SU-DHL-6 (cell line): ENCODE measurements around the gene VDR.

Experiments
- H2AFZ ChIP-seq: fragments of 200-600 bp; sonication (generic); 2 replicates; pipeline ENCODE4 v1.6.1; 2014; ENCODE audit warnings: low read depth, mild to moderate bottlenecking, moderate library complexity, mixed read lengths, antibody characterized with exemption, low read length; ENCODE audit not compliant: severe bottlenecking
- H3F3A ChIP-seq: fragments of 200-600 bp; shearing (Covaris generic); 2 replicates; pipeline ENCODE4 v1.6.0; 2016; ENCODE audit warnings: antibody characterized with exemption, mild to moderate bottlenecking; ENCODE audit not compliant: insufficient read depth
- H3K27ac ChIP-seq: fragments of 200-600 bp; sonication (generic); 2 replicates; pipeline ENCODE4 v1.5.1; 2016; ENCODE audit warnings: low read depth, mild to moderate bottlenecking, low read length, moderate library complexity, mixed read lengths
- H3K27me3 ChIP-seq: fragments of 200-600 bp; sonication (generic), shearing (Covaris generic); 2 replicates; pipeline ENCODE4 v1.6.0; 2014; ENCODE audit warnings: mild to moderate bottlenecking, low read length
- H3K36me3 ChIP-seq: fragments of 200-600 bp; sonication (generic); 2 replicates; pipeline ENCODE4 v1.6.1; 2014; ENCODE audit warnings: mild to moderate bottlenecking, low read length, mixed read lengths
- H3K4me2 ChIP-seq: fragments of 300-600, 200-600 bp; shearing (Covaris generic), sonication (generic); 2 replicates; pipeline ENCODE4 v1.6.0; 2014; ENCODE audit warnings: low read length, low read depth, mild to moderate bottlenecking; ENCODE audit not compliant: poor library complexity, severe bottlenecking
- H3K4me3 ChIP-seq: fragments of 200-600 bp; sonication (generic); 2 replicates; pipeline ENCODE4 v1.5.1; 2014; ENCODE audit warnings: antibody characterized with exemption, low read length, mild to moderate bottlenecking, mixed read lengths; ENCODE audit not compliant: insufficient read depth, poor library complexity, severe bottlenecking
- H3K79me2 ChIP-seq: fragments of 200-600 bp; sonication (generic); 2 replicates; pipeline ENCODE4 v1.6.1; 2014; ENCODE audit warnings: mild to moderate bottlenecking, low read length, moderate library complexity; ENCODE audit not compliant: insufficient read depth
- H3K9ac ChIP-seq: fragments of 200-600 bp; sonication (generic); 2 replicates; pipeline ENCODE4 v1.7.0; 2014; ENCODE audit warnings: mild to moderate bottlenecking, low read length
- H3K9me2 ChIP-seq: fragments of 200-600 bp; sonication (generic); replicated peaks from 2 replicates; pipeline ENCODE4 v1.6.1; 2014; ENCODE audit warnings: low read length; ENCODE audit not compliant: insufficient read depth
- H3K9me3 ChIP-seq: fragments of 200-600 bp; sonication (generic); 2 replicates; pipeline ENCODE4 v1.6.1; 2014; ENCODE audit warnings: low read length, mixed read lengths; ENCODE audit not compliant: insufficient read depth
- H4K20me1 ChIP-seq: fragments of 200-600 bp; sonication (generic); 2 replicates; pipeline ENCODE4 v1.6.1; 2014; ENCODE audit warnings: low read depth, mild to moderate bottlenecking, antibody characterized with exemption, low read length, moderate library complexity, mixed read lengths
- CTCF ChIP-seq: fragments of 200-600 bp; sonication (generic); IDR thresholded peaks from one replicate; pipeline ENCODE4 v1.5.1; 2017; ENCODE audit warnings: antibody characterized with exemption, mild to moderate bottlenecking, low read length, moderate library complexity; ENCODE audit not compliant: insufficient read depth, poor library complexity, severe bottlenecking
- EZH2phosphoT487 ChIP-seq: fragments of 200-600 bp; sonication (generic), shearing (Covaris generic); conservative IDR thresholded peaks from 2 replicates; pipeline ENCODE4 v1.6.1; 2018; ENCODE audit warnings: mild to moderate bottlenecking, antibody characterized with exemption, low read length, moderate library complexity, mixed read lengths

Gene VDR

GRCh38 chr12:47942614-47943225 lies 37.9 kb upstream of the VDR start:
- H3F3A ChIP-seq = no peaks in the 10 kb centered on the region
- no peak for TF ChIP-seq CTCF
- TF ChIP-seq EZH2phosphoT487 = no peak
- H3K27me3 ChIP-seq = no peaks in the 10 kb centered on the region; the same call in 1 of the 2 replicates
- no peaks in the 10 kb centered on the region for H3K9me3 ChIP-seq
- no peaks in the 10 kb centered on the region for H4K20me1 ChIP-seq
- H3K79me2 ChIP-seq = no peaks in the 10 kb centered on the region
- no peak overlapping the region for H2AFZ ChIP-seq
- no peak overlapping the region for H3K4me3 ChIP-seq
- no peak overlapping the region for H3K4me2 ChIP-seq
- H3K27ac ChIP-seq = no peak overlapping the region
- no peaks in the 10 kb centered on the region for H3K9me2 ChIP-seq
- no peak overlapping the region for H3K9ac ChIP-seq
- no peaks in the 10 kb centered on the region for H3K36me3 ChIP-seq

- H3K27ac ChIP-seq = no peak overlapping the region
- H3K79me2 ChIP-seq = no peaks in the 10 kb centered on the region
- H3K4me3 ChIP-seq = no peak overlapping the region
- no peaks in the 10 kb centered on the region for H4K20me1 ChIP-seq
- H3K9me2 ChIP-seq = no peaks in the 10 kb centered on the region
- no peaks in the 10 kb centered on the region for H3K9me3 ChIP-seq
- no peaks in the 10 kb centered on the region for H3F3A ChIP-seq
- H3K4me2 ChIP-seq = no peak overlapping the region
- H3K27me3 ChIP-seq = no peaks in the 10 kb centered on the region; the same call in 1 of the 2 replicates
- no peaks in the 10 kb centered on the region for H3K36me3 ChIP-seq
- no peak for TF ChIP-seq EZH2phosphoT487
- TF ChIP-seq CTCF = no peak
- H3K9ac ChIP-seq = no peak overlapping the region
- no peak overlapping the region for H2AFZ ChIP-seq
These were observed 37.2 kb upstream of the VDR start for GRCh38 chr12:47941871-47942613.

DNA sequence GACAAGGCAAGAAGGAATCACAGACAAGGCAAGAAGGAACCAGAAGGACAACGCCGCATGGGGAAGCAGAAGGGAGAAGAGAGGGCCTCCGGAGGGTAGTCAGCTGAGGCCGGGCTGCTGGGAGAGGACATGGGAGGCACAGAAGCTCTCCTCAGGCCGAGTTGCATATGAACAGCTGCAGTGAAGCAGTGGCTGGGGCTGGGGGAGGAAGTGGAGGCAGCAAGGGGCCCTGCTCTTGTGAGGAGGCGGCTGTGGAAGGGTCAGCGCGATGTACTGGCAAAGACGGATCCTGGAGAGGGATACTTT lies 36.6 kb upstream of the VDR start:
- Histone ChIP-seq H3K4me3 (no peak overlapping the region), H3K4me2 (no peak overlapping the region), H4K20me1 (no peaks in the 10 kb centered on the region), H3K9me3 (no peaks in the 10 kb centered on the region), H3K9me2 (no peaks in the 10 kb centered on the region), H2AFZ (no peak overlapping the region), H3F3A (no peaks in the 10 kb centered on the region), H3K36me3 (no peaks in the 10 kb centered on the region), H3K79me2 (no peaks in the 10 kb centered on the region), H3K27me3 (no peaks in the 10 kb centered on the region; the same call in 1 of the 2 replicates), H3K27ac (no peak overlapping the region), H3K9ac (no peak overlapping the region)
- TF ChIP-seq CTCF = no peak
- no peak for TF ChIP-seq EZH2phosphoT487
